Stomach (tissue), 4 donors: ENCODE measurements around the gene BMX.

Source experiments
- CTCF ChIP-seq, 7 experiments: fragments of 450-650 bp in 4 of 7; fragments of 200-600 bp in 3 of 7; sonication (generic) in 3 of 7; IDR thresholded peaks; one replicate each; pipeline ENCODE4 v1.5.1; 2016 to 2019; ENCODE audit warnings: antibody characterized with exemption in 7 of 7, control low read depth in 2 of 7, mild to moderate bottlenecking in 1 of 7
- POLR2A ChIP-seq, 4 donors: fragments of 450-650 bp; IDR thresholded peaks; one replicate each; pipeline ENCODE4 v1.6.1; 2016; ENCODE audit warnings: antibody characterized with exemption in 4 of 4, control low read depth in 2 of 4, mild to moderate bottlenecking in 1 of 4, moderate library complexity in 1 of 4
- POLR2AphosphoS5 ChIP-seq, 3 donors: sonication (generic); formaldehyde crosslinking; IDR thresholded peaks; one replicate each; pipeline ENCODE4 v1.6.1; 2016; ENCODE audit warnings: antibody characterized with exemption in 3 of 3

GRCh38 chrX:15601932-15602331 lies 101.3 kb downstream of the BMX start:
- TF ChIP-seq POLR2A (IDR thresholded peaks at IDR 0.05), result no peak
- no peak for TF ChIP-seq CTCF (IDR thresholded peaks at IDR 0.05)
- no peak for TF ChIP-seq POLR2AphosphoS5 (IDR thresholded peaks at IDR 0.05)
